IMR-90 (cell line): ENCODE measurements around the gene ELMO1. TPM values are rescaled to one million over a fixed set of nuclear protein-coding genes. Genes with fewer than 3 reads are reported as not detected.

Source experiments
- ATAC-seq: fragments of 200-7000 bp; cut with Tn5 transposase; 2 replicates; pipeline ENCODE4 v1.9.1; 2020; ENCODE audit warnings: low read depth, mild to moderate bottlenecking, moderate library complexity
- BruUV-seq: library from RNA; stranded (reverse); fragments of 400-500 nt; replicated peaks from 2 replicates; lab custom pipeline; 2021; lab: Mats Ljungman, UMichigan
- CTCF ChIA-PET: fragments of 300-600 bp; formaldehyde crosslinking; extraction: SDS; loops from one replicate; lab custom pipeline; 2021; ENCODE audit warnings: antibody characterized with exemption; lab: Yijun Ruan, JAX
- POLR2A ChIA-PET: fragments of 300-600 bp; sonication (Branson Sonifier 250); formaldehyde crosslinking; loops from one replicate; lab custom pipeline; 2022; ENCODE audit warnings: antibody characterized with exemption; ENCODE audit not compliant: unreplicated experiment; lab: Charles Lee
- DNase-seq: peaks from one replicate; pipeline ENCODE4 v3.0.0; 2013
- H2AFZ ChIP-seq: replicated peaks from 2 replicates; pipeline ENCODE3; 2013; ENCODE audit warnings: low read length, mild to moderate bottlenecking; ENCODE audit not compliant: poor library complexity
- H2AK5ac ChIP-seq: 2 replicates; pipeline ENCODE4 v1.6.1; 2013; ENCODE audit warnings: low read depth, low read length, inconsistent platforms
- H2AK9ac ChIP-seq: replicated peaks from 2 replicates; pipeline ENCODE3; 2013; ENCODE audit warnings: mild to moderate bottlenecking, low read depth, low read length, moderate library complexity; ENCODE audit not compliant: poor library complexity
- H2BK120ac ChIP-seq: 2 replicates; pipeline ENCODE4 v1.6.1; 2013; ENCODE audit warnings: low read depth, low read length, inconsistent platforms
- H2BK15ac ChIP-seq: 3 replicates; pipeline ENCODE4 v1.6.1; 2013; ENCODE audit warnings: low read depth, low read length, inconsistent platforms
- H2BK20ac ChIP-seq: 2 replicates; pipeline ENCODE4 v1.6.1; 2013; ENCODE audit warnings: low read depth, mild to moderate bottlenecking, inconsistent platforms, low read length, moderate library complexity
- H2BK5ac ChIP-seq: 2 replicates; pipeline ENCODE4 v1.6.1; 2013; ENCODE audit warnings: mild to moderate bottlenecking, low read depth, low read length, inconsistent platforms; ENCODE audit not compliant: poor library complexity, severe bottlenecking
- H3K14ac ChIP-seq: replicated peaks from 2 replicates; pipeline ENCODE4 v1.6.1; 2013; ENCODE audit warnings: low read depth, low read length, inconsistent platforms
- H3K18ac ChIP-seq: 2 replicates; pipeline ENCODE4 v1.6.1; 2013; ENCODE audit warnings: low read depth, low read length, control low read depth
- H3K23ac ChIP-seq: 2 replicates; pipeline ENCODE4 v1.6.1; 2013; ENCODE audit warnings: low read depth, low read length, inconsistent platforms
- H3K27ac ChIP-seq: 2 replicates; pipeline ENCODE4 v1.5.1; 2013; ENCODE audit warnings: mild to moderate bottlenecking, control low read depth, low read length; ENCODE audit not compliant: insufficient read depth
- H3K27me3 ChIP-seq: 2 replicates; pipeline ENCODE4 v1.6.1; 2013; ENCODE audit warnings: low read length; ENCODE audit not compliant: control insufficient read depth, insufficient read depth
- H3K36me3 ChIP-seq: 2 replicates; pipeline ENCODE4 v1.6.1; 2013; ENCODE audit warnings: low read length, mixed read lengths; ENCODE audit not compliant: control insufficient read depth, insufficient read depth
- H3K4ac ChIP-seq: 2 replicates; pipeline ENCODE4 v1.6.1; 2013; ENCODE audit warnings: low read depth, low read length, inconsistent platforms
- H3K4me1 ChIP-seq: 2 replicates; pipeline ENCODE4 v1.6.1; 2013; ENCODE audit warnings: low read length, mixed read lengths; ENCODE audit not compliant: control insufficient read depth, insufficient read depth
- H3K4me2 ChIP-seq: 2 replicates; pipeline ENCODE4 v1.6.1; 2013; ENCODE audit warnings: low read depth, mild to moderate bottlenecking, control low read depth, low read length, moderate library complexity
- H3K4me3 ChIP-seq: 2 replicates; pipeline ENCODE4 v1.5.1; 2013; ENCODE audit warnings: low read depth, mild to moderate bottlenecking, control low read depth, low read length, moderate library complexity; ENCODE audit not compliant: insufficient read depth
- H3K56ac ChIP-seq: 2 replicates; pipeline ENCODE4 v1.6.1; 2013; ENCODE audit warnings: low read length, inconsistent platforms; ENCODE audit not compliant: insufficient read depth; ENCODE audit errors: extremely low read depth
- H3K79me1 ChIP-seq, 2 experiments: 2 replicates each; pipeline ENCODE4 v1.6.1; 2013; ENCODE audit warnings: low read length in 2 of 2, inconsistent platforms in 1 of 2, low read depth in 1 of 2
- H3K9ac ChIP-seq: 2 replicates; pipeline ENCODE4 v1.6.1; 2013; ENCODE audit warnings: low read depth, low read length, control low read depth
- H3K9me1 ChIP-seq: 2 replicates; pipeline ENCODE4 v1.6.1; 2013; ENCODE audit warnings: low read length, inconsistent platforms; ENCODE audit not compliant: insufficient read depth
- H3K9me3 ChIP-seq: 2 replicates; pipeline ENCODE4 v1.6.1; 2013; ENCODE audit warnings: low read length; ENCODE audit not compliant: control insufficient read depth, insufficient read depth
- H4K20me1 ChIP-seq: 2 replicates; pipeline ENCODE4 v1.6.1; 2013; ENCODE audit warnings: low read length, inconsistent platforms; ENCODE audit not compliant: insufficient read depth
- H4K5ac ChIP-seq: 2 replicates; pipeline ENCODE4 v1.6.1; 2013; ENCODE audit warnings: mild to moderate bottlenecking, low read depth, low read length, control low read depth
- H4K8ac ChIP-seq, 2 experiments: 2 replicates each; pipeline ENCODE4 v1.6.1; 2013; ENCODE audit warnings: low read depth in 2 of 2, low read length in 2 of 2, control low read depth in 1 of 2, inconsistent platforms in 1 of 2
- H4K91ac ChIP-seq: 2 replicates; pipeline ENCODE4 v1.6.1; 2013; ENCODE audit warnings: low read depth, low read length, inconsistent platforms; ENCODE audit not compliant: insufficient read depth
- NFE2L2 ChIP-seq: fragments of 150-350 bp; IDR thresholded peaks from 2 replicates; pipeline ENCODE4 v1.6.1; 2016; ENCODE audit warnings: low read depth, mild to moderate bottlenecking, low read length
- RAD21 ChIP-seq: IDR thresholded peaks from 2 replicates; pipeline ENCODE4 v1.6.1; 2012; ENCODE audit warnings: low read length, improper control_type of control experiment
- WGBS, 2 experiments: methylation state at CpG; one replicate each; pipeline versions ENCODE4 v1.1.5 to v1.1.7; 2013; ENCODE audit warnings: missing lambda C conversion rate in 2 of 2; ENCODE audit not compliant: insufficient read length in 1 of 2; ENCODE audit errors: extremely low coverage in 2 of 2; 5-methylcytosine and 5-hydroxymethylcytosine counted together
- dilution Hi-C: fragments of 300-500 bp; cut with HindIII; formaldehyde crosslinking; loops from one replicate; pipeline ENCODE4 v1.14.3; 2018; ENCODE audit warnings: low sequenced_read_pairs; ENCODE audit not compliant: unreplicated experiment
- in situ Hi-C: fragments of 300-500 bp; cut with MboI; formaldehyde crosslinking; loops from 3 replicates; pipeline ENCODE4 v1.14.3; 2019; ENCODE audit warnings: low sequenced_read_pairs, inconsistent platforms, mixed read lengths
- intact Hi-C: fragments of 100-400 bp; cut with micrococcal nuclease; formaldehyde crosslinking; loops from 2 replicates; pipeline ENCODE4 v1.10.0; 2022
- polyA plus RNA-seq, 3 experiments: library from polyadenylated mRNA; depleted of rRNA; stranded (reverse); fragments of >200 nt; gene quantifications; 2 replicates each; pipeline ENCODE4 v1.2.3, GENCODE V29; 2012; ENCODE audit warnings: low replicate concordance in 1 of 3
- total RNA-seq: library from RNA; depleted of rRNA; stranded (reverse); fragments of >200 nt; gene quantifications from 2 replicates; pipeline ENCODE4 v1.2.3, GENCODE V29; 2012

Gene ELMO1
- total and polyA plus RNA-seq, 2 of the 4 experiments (the other 2 are of a cell fraction) = 0.03 TPM; not detected in 1

DNA sequence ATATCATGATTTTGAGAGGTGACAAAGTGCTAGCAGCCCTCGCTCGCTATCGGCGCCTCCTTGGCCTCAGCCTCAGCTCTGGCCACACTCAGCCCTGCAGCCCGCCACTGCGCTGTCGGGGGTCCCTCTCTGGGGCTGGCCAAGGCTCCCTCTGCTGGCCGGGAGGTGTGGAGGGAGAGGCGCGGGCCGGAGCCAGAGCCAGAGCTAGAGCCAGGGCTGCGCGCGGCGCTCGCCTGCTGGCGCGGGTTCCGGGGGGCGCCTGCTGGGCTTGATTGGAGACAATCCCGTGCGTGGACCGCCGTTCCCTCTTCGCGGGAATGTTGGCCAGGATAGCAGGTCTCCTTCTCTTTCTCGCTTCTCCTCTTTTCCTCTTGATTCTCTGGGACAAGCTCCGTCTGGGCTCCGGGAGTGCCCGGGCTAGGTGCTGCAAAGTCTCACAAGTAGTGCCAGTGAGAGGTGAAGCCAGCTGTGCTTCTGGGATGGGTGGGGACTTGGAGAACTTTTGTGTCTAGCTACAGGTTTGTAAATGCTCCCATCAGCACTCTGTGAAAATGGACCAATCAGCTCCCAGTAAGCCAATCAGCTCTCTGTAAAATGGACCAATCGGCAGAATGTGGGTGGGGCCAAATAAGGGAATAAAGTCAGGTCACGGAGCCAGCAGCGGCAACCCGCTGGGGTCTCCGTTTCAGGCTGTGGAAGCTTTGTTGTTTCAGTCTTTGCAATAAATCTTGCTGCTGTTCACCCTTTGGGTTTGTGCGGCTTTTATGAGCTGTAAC lies 43.4 kb upstream of the ELMO1 start:
- no peak for ATAC-seq
- in situ Hi-C loops = no loop called here
- TF ChIP-seq RAD21 (no peak), NFE2L2 (no peak)
- no peak overlapping the region for H3K4ac ChIP-seq
- peaks cover 3% of the 10 kb centered on the region; the same call in 1 of the 2 replicates for H3K9me3 ChIP-seq
- no peak overlapping the region for H4K91ac ChIP-seq
- no peaks in the 10 kb centered on the region for H3K27me3 ChIP-seq
- no TSS peak for BruUV-seq
- H3K36me3 ChIP-seq = no peaks in the 10 kb centered on the region
- 88% methylated on average over 2 of the region's 36 CpGs; no CpG with 5 or more reads in 1 of the 2 experiments for WGBS, 2 experiments
- H4K20me1 ChIP-seq = no peaks in the 10 kb centered on the region
- H2BK15ac ChIP-seq = no peak overlapping the region
- no peaks in the 10 kb centered on the region for H3K79me1 ChIP-seq
- ChIA-PET CTCF (no interaction called here), POLR2A (no interaction called here)
- dilution Hi-C loops = no loop called here
- no peaks in the 10 kb centered on the region for H3K9me1 ChIP-seq
- no peak overlapping the region for H2AFZ ChIP-seq
- H2BK20ac ChIP-seq = no peak overlapping the region
- no peak overlapping the region for H3K14ac ChIP-seq
- no peak overlapping the region for H2BK120ac ChIP-seq
- no peak overlapping the region for H3K18ac ChIP-seq
- H3K4me1 ChIP-seq = no peaks in the 10 kb centered on the region
- H4K8ac ChIP-seq = no peak overlapping the region
- no peak overlapping the region for H4K5ac ChIP-seq
- no peak overlapping the region for H2AK9ac ChIP-seq
- intact Hi-C loops = no loop called here
- no peak overlapping the region for H3K27ac ChIP-seq
- no peak for DNase-seq
- no peak overlapping the region for H2AK5ac ChIP-seq
- no peak overlapping the region for H3K56ac ChIP-seq
- no peak overlapping the region for H3K4me3 ChIP-seq
- no peak overlapping the region for H3K9ac ChIP-seq
- H3K23ac ChIP-seq = no peak overlapping the region
- H3K4me2 ChIP-seq = no peak overlapping the region
- no peak overlapping the region for H2BK5ac ChIP-seq
